Measurements from ENCODE around the gene SLU7.

SLU7 gene

DNA sequence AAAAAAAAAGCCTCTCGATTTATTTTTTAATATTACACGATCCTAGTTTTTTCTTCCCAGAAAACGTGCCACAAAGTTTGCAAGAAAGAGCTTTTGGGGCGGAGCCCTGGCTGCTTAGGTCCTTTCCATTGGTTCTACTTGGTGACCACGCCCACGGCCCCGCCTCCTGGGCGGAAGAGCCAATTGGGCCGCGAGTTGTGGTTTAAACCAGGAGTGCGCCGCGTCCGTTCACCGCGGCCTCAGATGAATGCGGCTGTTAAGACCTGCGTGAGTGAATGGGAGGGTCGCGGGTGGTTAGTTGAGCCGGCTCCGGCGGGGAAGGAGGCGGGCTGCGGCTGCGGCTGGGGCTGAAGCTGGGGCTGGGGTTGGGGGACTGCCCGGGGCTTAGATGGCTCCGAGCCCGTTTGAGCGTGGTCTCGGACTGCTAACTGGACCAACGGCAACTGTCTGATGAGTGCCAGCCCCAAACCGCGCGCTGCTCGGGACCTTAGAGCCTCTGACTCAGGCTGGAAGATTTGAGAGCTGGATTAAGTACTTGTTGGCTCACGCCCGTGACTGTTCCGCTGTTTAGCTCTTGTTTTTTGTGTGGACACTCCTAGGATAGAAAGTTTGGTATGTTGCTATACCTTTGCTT, 2.9 kb upstream of the SLU7 start, which contains the start of gene PTTG1:
TSS of gene PTTG1 (plus strand) at position 231 of the 634 bp plus-strand sequence. CDS start 458 bp downstream, outside the sequence.
- peak within 1 kb of the TSS; percentile 71 for H3K4me3 ChIP-seq (ENCODE audit: control insufficient read depth, low read depth, low read length)
- DNase-seq (ENCODE audit: low read depth): peak; percentile 97
- TF ChIP-seq, protein P1, sequence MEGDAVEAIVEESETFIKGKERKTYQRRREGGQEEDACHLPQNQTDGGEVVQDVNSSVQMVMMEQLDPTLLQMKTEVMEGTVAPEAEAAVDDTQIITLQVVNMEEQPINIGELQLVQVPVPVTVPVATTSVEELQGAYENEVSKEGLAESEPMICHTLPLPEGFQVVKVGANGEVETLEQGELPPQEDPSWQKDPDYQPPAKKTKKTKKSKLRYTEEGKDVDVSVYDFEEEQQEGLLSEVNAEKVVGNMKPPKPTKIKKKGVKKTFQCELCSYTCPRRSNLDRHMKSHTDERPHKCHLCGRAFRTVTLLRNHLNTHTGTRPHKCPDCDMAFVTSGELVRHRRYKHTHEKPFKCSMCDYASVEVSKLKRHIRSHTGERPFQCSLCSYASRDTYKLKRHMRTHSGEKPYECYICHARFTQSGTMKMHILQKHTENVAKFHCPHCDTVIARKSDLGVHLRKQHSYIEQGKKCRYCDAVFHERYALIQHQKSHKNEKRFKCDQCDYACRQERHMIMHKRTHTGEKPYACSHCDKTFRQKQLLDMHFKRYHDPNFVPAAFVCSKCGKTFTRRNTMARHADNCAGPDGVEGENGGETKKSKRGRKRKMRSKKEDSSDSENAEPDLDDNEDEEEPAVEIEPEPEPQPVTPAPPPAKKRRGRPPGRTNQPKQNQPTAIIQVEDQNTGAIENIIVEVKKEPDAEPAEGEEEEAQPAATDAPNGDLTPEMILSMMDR (conservative IDR thresholded peaks at IDR 0.05; ENCODE audit: control insufficient read depth, insufficient read depth, low read depth, low read length): no peak

DNA sequence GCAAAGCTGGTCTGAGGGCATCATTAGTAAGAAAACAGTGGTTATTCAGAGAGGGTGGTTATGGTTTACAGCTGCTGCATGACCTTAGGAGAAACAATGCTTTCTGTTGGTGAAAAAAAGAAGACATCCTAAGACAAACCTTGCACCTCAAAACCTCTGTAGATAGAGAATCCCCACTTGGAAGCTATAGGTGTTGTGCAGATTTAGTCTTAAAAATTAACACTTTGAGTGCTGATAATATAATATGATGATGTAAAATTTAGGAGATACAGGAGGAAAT, 1.4 kb upstream of the SLU7 start:
- no peak for DNase-seq (ENCODE audit: low read depth)
- H3K4me3 ChIP-seq (ENCODE audit: control insufficient read depth, low read depth, low read length): no peak overlapping the region
- TF ChIP-seq, protein P1 (conservative IDR thresholded peaks at IDR 0.05; ENCODE audit: control insufficient read depth, insufficient read depth, low read depth, low read length): no peak

DNA sequence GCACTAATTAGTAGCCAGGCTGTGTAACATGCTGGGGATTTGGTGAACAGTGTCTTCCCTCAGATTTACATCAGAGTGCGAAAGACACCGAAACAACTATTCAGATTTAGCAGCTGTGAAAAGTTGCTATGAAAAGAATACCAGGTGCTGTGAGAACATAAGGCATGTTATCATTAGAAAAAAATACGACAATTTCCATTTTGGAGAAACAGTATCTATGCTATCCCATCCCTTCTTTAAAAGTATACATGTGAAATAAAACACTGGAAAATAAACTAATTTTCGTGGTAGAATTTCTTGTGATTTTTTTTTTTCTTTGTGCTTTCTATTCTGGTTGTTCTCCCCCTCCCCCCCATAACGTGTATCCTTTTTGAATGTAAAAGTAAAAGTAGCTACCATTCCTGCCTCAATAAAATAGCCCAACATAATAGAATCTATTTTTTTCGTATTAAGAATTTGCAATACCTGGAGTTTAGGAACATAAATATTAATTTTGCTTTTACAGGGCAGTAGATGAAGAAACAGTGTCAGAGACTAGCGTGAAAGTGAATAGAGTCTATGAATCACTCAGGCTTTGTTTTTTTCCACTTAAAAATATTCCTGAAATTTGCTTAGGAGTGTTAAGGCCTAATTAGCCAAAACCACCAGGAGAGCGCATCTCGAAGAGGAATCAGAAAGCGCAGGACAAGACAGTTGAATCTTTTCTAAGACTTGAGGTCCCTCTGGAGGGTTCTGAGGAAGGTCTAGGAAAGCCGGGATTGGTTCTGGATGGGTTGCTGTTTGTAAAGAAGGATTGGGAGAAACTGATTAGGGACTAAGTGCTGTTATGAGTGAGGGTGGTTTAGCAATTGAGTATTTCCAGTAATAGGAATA, 813 bp upstream of the SLU7 start:
- no peak for DNase-seq (ENCODE audit: low read depth)
- peak overlapping the region; percentile 87 for H3K4me3 ChIP-seq (ENCODE audit: control insufficient read depth, low read depth, low read length)
- TF ChIP-seq, protein P1 (conservative IDR thresholded peaks at IDR 0.05; ENCODE audit: control insufficient read depth, insufficient read depth, low read depth, low read length): no peak

DNA sequence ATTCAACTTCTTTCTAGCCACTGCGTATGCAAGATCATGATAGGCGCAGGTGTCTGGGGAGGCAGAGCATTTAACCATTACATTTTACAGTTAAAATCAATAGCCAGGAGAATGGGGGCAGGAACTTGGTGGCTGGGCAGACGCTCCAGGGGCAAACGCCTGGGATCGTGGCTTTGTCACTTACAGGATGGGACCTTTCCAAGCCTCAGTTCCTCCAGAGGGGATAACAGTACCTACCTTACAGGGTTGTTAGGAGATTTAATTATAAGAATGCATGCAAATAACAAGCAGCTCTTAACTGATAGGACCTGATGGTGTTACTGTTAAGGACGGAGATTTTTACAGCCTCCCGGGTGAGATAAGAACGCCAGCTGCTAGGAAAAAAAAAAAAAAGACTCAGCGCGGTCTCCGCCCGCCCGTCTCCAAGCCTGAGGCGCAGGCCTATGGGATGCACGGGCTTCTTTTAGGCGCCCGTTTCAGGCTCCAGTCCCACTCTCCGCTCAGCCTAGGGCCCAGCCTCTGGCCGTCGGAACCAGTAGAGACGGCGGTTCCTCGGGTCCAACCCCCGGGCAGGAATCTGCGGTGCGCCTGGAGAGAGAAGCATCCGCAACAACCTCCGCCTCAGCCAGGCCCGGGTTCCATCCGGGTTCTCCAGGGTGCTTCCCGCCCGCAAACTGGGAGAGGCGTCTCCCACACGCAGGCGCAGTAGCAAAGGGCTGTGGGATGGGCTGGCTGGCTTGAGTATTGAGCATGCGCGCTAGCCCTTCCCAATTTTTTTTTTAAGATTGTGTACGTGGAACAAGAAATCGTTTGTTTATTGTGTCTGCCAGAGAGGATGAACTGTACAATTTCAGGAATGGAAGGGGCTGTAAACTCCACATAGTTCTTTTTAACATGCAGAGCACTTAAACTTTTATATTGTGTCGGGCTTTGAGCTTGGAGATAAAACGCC, 19.2 kb downstream of the SLU7 start, which contains the start of gene FAM200C:
TSS of gene FAM200C (minus strand) at position 653 of the 952 bp plus-strand sequence. CDS start 4,564 bp downstream, outside the sequence.
- peak; percentile 94 for DNase-seq (ENCODE audit: low read depth)
- TF ChIP-seq, protein P1 (conservative IDR thresholded peaks at IDR 0.05; ENCODE audit: control insufficient read depth, insufficient read depth, low read depth, low read length): no peak
- H3K4me3 ChIP-seq (ENCODE audit: control insufficient read depth, low read depth, low read length): peak within 1 kb of the TSS; percentile 93

DNA sequence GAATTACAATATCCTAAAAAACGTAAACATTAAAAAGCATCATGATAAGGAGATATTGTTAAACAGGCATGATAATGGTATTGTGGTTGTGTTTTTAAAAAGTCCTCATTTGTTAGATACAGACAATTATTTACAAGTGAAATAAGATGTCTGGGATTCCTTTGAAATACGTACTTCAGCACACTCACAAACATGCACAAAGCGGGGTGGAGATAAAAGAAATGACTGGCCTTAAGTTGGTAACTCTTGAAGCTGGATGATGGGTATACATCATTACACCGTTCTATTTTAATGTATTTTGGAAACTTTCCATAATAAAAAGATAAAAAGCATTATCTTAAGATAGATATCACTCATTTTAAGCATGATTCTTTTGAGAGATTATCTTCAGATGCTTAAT, 20.1 kb downstream of the SLU7 start:
- TF ChIP-seq, protein P1 (conservative IDR thresholded peaks at IDR 0.05; ENCODE audit: control insufficient read depth, insufficient read depth, low read depth, low read length): no peak
- DNase-seq (ENCODE audit: low read depth): peak; percentile 50
- H3K4me3 ChIP-seq (ENCODE audit: control insufficient read depth, low read depth, low read length): peak overlapping the region; percentile 93

DNA sequence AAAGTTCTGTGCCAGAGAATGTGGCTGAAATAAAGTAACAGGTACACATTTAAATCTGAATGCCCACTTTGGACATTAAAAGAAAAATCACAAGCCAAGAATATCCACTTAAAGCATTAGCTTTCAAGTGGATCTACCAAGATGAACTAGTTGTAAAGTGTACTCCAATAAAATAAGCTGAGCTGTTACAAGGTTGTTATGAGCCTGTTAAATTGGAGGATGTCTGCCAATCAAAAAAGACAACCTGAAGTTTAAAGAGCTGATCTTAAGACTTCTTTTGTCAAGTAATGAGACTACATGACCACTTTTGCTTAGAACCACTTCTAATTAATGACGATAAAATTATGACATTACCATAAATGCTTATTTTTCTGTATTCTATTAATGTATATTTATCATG, 21.4 kb downstream of the SLU7 start:
- no peak overlapping the region for H3K4me3 ChIP-seq (ENCODE audit: control insufficient read depth, low read depth, low read length)
- TF ChIP-seq, protein P1 (conservative IDR thresholded peaks at IDR 0.05; ENCODE audit: control insufficient read depth, insufficient read depth, low read depth, low read length): no peak
- no peak for DNase-seq (ENCODE audit: low read depth)
